ENCODE measurements around the gene MRPL53.

DNA sequence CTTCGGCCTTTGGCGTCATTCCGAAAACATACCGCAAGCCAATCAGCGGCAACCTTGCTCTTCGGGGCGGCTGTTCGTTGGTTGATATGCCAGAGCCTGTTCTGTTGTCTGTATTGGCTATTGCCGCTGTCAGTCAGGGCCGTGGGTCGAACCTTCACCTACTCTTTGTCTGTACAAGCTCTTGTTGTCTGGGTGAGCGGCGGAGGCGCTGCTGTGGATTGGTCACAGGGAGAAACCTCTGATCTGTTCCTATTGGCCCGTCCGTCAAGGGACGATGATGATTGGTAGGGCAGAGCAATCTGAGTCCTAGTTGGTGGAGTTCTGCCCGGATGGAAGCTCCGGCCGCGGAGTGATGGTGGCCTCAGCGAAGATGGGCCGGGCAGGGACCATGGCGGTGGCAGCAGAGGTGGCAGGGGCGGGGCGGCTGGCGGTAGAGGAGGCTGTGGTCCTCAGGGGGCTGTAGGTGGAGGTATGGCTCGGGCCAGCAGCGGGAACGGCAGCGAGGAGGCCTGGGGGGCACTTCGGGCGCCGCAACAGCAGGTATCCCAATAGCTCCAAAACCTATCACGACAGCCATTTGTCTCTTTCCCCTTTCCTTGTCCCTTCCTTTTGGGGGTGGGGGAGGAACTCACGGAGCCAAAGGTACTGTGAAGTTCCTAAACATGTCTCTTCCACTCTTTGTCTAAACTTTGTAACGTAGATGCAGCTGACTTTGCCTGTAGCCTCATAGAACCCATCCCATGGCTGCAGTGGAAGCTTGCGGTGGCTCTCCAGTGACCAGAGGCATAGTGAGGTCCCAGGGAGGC lies 14.1 kb downstream of the MRPL53 start, which contains the start of gene WBP1:
- TF ChIP-seq POLR2A (IDR thresholded peaks at IDR 0.05; ENCODE audit: low read depth, low read length): no peak
- 0 out of 2 replicates have a peak, but pooled peaks have one; percentile 5 for TF ChIP-seq MAZ (IDR thresholded peaks at IDR 0.05; ENCODE audit: borderline replicate concordance, low read depth, low read length)
- TF ChIP-seq, protein P1, sequence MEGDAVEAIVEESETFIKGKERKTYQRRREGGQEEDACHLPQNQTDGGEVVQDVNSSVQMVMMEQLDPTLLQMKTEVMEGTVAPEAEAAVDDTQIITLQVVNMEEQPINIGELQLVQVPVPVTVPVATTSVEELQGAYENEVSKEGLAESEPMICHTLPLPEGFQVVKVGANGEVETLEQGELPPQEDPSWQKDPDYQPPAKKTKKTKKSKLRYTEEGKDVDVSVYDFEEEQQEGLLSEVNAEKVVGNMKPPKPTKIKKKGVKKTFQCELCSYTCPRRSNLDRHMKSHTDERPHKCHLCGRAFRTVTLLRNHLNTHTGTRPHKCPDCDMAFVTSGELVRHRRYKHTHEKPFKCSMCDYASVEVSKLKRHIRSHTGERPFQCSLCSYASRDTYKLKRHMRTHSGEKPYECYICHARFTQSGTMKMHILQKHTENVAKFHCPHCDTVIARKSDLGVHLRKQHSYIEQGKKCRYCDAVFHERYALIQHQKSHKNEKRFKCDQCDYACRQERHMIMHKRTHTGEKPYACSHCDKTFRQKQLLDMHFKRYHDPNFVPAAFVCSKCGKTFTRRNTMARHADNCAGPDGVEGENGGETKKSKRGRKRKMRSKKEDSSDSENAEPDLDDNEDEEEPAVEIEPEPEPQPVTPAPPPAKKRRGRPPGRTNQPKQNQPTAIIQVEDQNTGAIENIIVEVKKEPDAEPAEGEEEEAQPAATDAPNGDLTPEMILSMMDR (conservative IDR thresholded peaks at IDR 0.05; ENCODE audit: low read depth, low read length): no peak
- TF ChIP-seq RCOR1 (IDR thresholded peaks at IDR 0.05; ENCODE audit: insufficient replicate concordance, low read length): no peak
- no peak for TF ChIP-seq SMC3 (IDR thresholded peaks at IDR 0.05; ENCODE audit: low read depth, low read length)
- no peak for TF ChIP-seq RAD21 (IDR thresholded peaks at IDR 0.05; ENCODE audit: low read length)
- peak; percentile 78; the same call in 1 of the 2 replicates for TF ChIP-seq FOS (IDR thresholded peaks at IDR 0.05; ENCODE audit: low read depth, low read length)
- TF ChIP-seq BHLHE40 (IDR thresholded peaks at IDR 0.05; ENCODE audit: low read depth, low read length): no peak
- no peak for TF ChIP-seq CHD1 (IDR thresholded peaks at IDR 0.05; ENCODE audit: low read depth, low read length)
- TF ChIP-seq CEBPB (IDR thresholded peaks at IDR 0.05; ENCODE audit: low read depth, low read length): no peak
- TF ChIP-seq, protein P2, sequence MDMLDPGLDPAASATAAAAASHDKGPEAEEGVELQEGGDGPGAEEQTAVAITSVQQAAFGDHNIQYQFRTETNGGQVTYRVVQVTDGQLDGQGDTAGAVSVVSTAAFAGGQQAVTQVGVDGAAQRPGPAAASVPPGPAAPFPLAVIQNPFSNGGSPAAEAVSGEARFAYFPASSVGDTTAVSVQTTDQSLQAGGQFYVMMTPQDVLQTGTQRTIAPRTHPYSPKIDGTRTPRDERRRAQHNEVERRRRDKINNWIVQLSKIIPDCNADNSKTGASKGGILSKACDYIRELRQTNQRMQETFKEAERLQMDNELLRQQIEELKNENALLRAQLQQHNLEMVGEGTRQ (IDR thresholded peaks at IDR 0.05; ENCODE audit: low read depth, low read length): no peak; the same call in 1 of the 2 replicates
- peak; percentile 54 for TF ChIP-seq RFX5 (IDR thresholded peaks at IDR 0.05; ENCODE audit: low read depth, low read length)
- TF ChIP-seq MXI1 (IDR thresholded peaks at IDR 0.05; ENCODE audit: borderline replicate concordance, low read depth, low read length): no peak
